GM18519 (cell line): ENCODE data around the gene SPATA3.

ENCODE experiments used
- ATAC-seq: cut with Tn5 transposase; IDR thresholded peaks from one replicate; pipeline ENCODE4 v1.9.1; 2021; ENCODE audit warnings: mild to moderate bottlenecking, moderate library complexity; ENCODE audit not compliant: unreplicated experiment, low FRiP score

The SPATA3 gene

GRCh38 chr2:230995821-230996220 lies at the start of gene SPATA3:
SPATA3 (plus strand) TSS chr2:230996121; CDS start chr2:230996234, 113 bp downstream.
- ATAC-seq: no peak

- no peak for ATAC-seq
Measured at GRCh38 chr2:230946429-230947234, 49.3 kb upstream of the SPATA3 start.

- ATAC-seq: no peak
Measured at GRCh38 chr2:230947235-230947576, 48.7 kb upstream of the SPATA3 start.

GRCh38 chr2:230947908-230948365 lies 48.0 kb upstream of the SPATA3 start:
- peak; percentile 34 for ATAC-seq

GRCh38 chr2:230949966-230950873 lies 45.7 kb upstream of the SPATA3 start:
- ATAC-seq: peak; percentile 51

- no peak for ATAC-seq
Measured at GRCh38 chr2:230950874-230951339, 45.0 kb upstream of the SPATA3 start.

GRCh38 chr2:230951396-230951795 lies 44.5 kb upstream of the SPATA3 start:
- no peak for ATAC-seq

GRCh38 chr2:230952226-230952956 lies 43.5 kb upstream of the SPATA3 start:
- ATAC-seq: no peak

- no peak for ATAC-seq
Measured at GRCh38 chr2:230953845-230954244, 42.1 kb upstream of the SPATA3 start.

GRCh38 chr2:230954746-230955145 lies 41.2 kb upstream of the SPATA3 start:
- ATAC-seq: no peak

GRCh38 chr2:230955163-230955737 lies 40.7 kb upstream of the SPATA3 start:
- no peak for ATAC-seq

GRCh38 chr2:230956827-230957755 lies 38.8 kb upstream of the SPATA3 start:
- ATAC-seq: peak; percentile 66

- no peak for ATAC-seq
Measured at GRCh38 chr2:230957756-230958391, 38.0 kb upstream of the SPATA3 start.

GRCh38 chr2:230958820-230959756 lies 36.8 kb upstream of the SPATA3 start:
- ATAC-seq: no peak

GRCh38 chr2:230960026-230960425 lies 35.9 kb upstream of the SPATA3 start:
- no peak for ATAC-seq

GRCh38 chr2:230961091-230961491 lies 34.8 kb upstream of the SPATA3 start:
- no peak for ATAC-seq

GRCh38 chr2:230964136-230964730 lies 31.7 kb upstream of the SPATA3 start:
- no peak for ATAC-seq
